Glomerular endothelial cell (primary cell): ENCODE results near the gene SLC2A6. TPM values are rescaled to one million over a fixed set of nuclear protein-coding genes. Genes with fewer than 3 reads are reported as not detected.
"Not testable (repeated sequence)": the region's sequence is repeated elsewhere in the genome, so short reads cannot be mapped to it uniquely, and the experiment has no call there.

Source experiments
- DNase-seq: peaks from one replicate; pipeline ENCODE4 v3.0.0-alpha.2; 2011; ENCODE audit warnings: low read depth, low spot score; ENCODE audit errors: extremely low read depth
- total RNA-seq: library from RNA; depleted of rRNA; stranded (reverse); fragments of >200 nt; gene quantifications from 2 replicates; pipeline ENCODE4 v1.2.3, GENCODE V29; 2015

SLC2A6 gene
- total RNA-seq, 1 donor from 2014 or later, result 73.8 TPM

- no peak for DNase-seq
Measured at GRCh38 chr9:133463864-133464615, 14.9 kb downstream of the SLC2A6 start.

DNA sequence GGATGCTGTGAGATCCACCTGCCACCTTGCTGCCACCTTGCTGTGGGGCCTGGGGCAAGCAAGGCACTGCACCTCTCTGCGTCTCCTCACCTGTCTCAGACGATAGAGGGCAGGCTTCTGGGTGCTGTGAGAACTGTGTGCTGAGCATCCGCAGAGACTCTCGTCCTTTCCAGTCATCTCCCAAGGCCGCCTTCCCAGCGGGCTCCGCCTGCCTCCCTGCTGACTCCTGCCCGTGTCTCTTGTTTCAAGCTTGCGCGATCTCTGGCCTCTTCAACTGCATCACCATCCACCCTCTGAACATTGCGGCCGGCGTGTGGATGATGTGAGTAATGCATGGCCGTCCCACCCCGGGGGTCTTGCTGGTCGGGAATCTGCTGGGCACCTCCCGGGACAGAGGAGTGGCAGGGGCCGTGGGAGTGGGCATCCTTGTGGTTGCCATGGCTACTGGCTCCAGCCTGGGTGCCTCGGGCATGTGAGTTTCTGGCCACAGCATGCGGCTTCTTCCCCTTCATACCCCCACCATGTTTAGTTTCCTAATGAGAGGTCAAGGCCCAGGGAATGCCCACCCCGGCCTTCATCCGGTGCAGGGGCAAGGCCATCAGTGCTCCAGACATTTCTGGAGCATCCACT, 15.6 kb downstream of the SLC2A6 start:
- no peak for DNase-seq

DNA sequence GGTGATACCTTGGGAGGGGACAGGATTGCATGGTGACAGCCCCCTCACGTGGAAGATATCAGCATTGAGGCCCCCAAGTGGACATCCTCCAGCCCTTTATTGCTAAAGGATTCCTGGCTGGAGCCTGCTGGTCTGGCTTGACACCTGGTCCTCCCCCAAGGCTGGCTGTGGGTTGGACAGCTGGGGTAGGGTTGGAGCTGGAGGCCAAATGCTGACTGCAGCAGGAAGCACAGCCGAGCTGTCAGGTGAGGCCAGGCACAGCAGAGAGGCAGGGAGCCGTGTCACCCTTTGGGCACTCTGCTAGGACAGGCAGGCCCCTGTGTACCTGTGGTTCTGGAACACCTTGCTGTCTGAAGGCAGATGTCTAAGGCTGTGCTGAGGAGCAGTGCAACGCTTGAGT, 16.9 kb downstream of the SLC2A6 start:
- no peak for DNase-seq

- no peak for DNase-seq
Measured at GRCh38 chr9:133460405-133461175, 18.3 kb downstream of the SLC2A6 start.

- DNase-seq, result no peak
Measured at GRCh38 chr9:133459476-133460404, 19.2 kb downstream of the SLC2A6 start, which contains the start of gene CACFD1. TSS of gene CACFD1 (plus strand) at chr9:133459978. CDS start at chr9:133460067, 89 bp downstream.

DNA sequence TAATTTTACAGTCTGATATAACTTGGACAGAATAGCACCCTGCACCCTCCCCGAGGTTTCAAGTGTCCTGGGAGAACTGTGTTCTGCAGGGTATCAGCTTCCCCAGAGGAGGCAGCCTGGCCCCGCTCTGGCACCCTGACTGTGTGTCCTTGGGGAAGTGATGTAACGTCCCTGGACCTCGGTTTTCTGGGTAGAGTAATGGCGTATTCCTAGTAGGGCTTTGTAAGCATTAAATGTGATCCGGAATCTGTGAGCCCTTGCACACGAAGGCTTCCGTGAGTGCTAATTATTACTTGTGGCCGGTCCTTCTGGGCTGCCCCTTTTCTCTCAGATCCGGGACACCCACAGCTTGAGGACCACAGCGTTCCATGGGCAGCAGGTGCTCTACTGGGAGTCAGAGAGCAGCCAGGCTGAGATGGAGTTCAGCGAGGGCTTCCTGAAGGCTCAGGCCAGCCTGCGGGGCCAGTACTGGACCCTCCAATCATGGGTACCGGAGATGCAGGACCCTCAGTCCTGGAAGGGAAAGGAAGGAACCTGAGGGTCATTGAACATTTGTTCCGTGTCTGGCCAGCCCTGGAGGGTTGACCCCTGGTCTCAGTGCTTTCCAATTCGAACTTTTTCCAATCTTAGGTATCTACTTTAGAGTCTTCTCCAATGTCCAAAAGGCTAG, 20.1 kb downstream of the SLC2A6 start:
- no peak for DNase-seq

- no peak for DNase-seq
Measured at GRCh38 chr9:133457748-133458147, 21.2 kb downstream of the SLC2A6 start.

DNA sequence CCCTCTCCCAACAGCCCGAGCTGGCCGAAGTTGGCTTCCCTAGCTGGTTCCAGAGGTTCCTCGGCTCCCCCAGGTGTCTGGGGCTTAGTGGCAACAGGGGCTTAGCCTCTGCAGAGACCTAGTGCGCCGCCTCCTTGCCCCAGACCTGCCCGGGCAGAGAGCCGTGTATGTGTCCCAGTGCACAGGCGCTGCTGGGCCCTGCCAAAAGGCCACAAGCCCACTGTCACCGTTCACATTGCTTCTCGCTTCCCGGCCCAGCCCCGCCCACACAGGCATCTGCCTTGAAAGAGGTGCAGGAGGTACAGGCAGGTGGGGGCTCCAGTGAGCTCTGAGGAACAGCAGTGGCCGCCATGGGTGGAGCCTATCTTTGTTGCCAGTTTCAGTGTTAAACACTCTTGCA, 21.7 kb downstream of the SLC2A6 start:
- DNase-seq, result no peak

DNA sequence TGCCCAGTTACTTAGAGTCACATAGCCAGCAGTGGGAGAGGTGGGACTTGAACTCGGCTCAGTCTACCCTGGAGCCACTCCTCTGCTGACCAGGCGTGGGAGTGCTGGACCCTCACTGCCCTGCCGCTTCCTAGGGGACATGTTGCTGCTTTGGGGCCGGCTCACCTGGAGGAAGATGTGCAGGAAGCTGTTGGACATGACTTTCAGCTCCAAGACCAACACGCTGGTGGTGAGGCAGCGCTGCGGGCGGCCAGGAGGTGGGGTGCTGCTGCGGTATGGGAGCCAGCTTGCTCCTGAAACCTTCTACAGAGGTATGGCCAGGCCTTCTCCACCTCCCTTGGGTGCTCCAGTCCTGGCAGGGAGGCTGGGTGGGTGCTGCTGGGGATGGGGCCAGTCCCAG, 22.5 kb downstream of the SLC2A6 start:
- no peak for DNase-seq

- DNase-seq, result no peak
Measured at GRCh38 chr9:133455936-133456335, 23.0 kb downstream of the SLC2A6 start.

DNA sequence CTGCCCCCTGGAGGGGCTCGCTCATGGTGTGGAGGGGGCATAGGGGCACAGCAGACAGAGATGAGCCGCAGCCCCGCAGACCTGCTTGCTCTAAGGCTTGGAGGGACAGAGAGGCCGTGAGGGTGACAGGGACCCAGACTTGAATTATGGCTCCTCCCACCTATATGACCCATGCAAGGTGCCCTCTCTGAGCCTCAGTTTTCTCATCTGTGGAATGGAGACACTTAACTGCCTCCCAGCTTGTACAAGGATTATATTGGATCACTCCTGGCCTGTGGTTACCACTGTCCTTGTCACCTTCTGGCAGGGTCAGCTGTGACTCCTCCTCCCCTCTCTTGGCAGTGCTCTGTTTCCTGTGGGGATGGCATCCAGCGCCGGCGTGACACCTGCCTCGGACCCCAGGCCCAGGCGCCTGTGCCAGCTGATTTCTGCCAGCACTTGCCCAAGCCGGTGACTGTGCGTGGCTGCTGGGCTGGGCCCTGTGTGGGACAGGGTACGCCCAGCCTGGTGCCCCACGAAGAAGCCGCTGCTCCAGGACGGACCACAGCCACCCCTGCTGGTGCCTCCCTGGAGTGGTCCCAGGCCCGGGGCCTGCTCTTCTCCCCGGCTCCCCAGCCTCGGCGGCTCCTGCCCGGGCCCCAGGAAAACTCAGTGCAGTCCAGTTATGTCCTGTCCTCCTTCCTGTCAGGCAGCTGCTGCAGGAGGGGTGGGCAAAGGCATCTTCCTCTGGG, 23.8 kb downstream of the SLC2A6 start:
- DNase-seq, result no peak

DNA sequence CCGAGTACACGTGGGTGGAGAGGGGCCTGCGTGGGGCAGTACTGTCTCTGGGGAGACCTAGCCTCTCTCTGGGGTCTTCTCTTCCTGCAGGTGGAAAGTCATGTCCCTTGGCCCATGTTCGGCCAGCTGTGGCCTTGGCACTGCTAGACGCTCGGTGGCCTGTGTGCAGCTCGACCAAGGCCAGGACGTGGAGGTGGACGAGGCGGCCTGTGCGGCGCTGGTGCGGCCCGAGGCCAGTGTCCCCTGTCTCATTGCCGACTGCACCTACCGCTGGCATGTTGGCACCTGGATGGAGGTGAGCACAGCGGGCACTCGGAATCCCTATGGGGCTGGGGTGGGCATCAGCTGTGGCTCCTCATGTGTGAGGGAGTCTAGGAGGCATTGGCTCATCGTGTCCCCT, 24.6 kb downstream of the SLC2A6 start:
- DNase-seq, result no peak

DNA sequence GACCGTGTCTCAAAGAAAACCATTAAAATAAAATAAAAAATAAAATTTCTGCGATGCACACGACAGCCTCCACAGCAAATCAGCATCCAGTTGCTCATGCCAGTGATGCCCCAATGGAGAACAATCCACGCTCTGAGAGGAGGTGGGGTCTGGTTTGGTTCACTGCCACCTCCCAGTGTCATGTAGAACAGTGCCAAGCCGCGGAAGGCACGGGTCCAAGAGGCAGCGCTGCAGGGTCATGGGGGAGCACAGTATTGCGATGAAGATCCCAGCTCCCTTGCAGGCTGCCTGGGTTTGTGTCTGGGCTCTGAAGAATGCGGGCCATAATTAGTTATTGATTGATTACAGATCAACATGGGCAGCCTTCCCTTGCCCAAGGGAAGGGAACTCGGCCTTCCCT, 25.2 kb downstream of the SLC2A6 start:
- no peak for DNase-seq

DNA sequence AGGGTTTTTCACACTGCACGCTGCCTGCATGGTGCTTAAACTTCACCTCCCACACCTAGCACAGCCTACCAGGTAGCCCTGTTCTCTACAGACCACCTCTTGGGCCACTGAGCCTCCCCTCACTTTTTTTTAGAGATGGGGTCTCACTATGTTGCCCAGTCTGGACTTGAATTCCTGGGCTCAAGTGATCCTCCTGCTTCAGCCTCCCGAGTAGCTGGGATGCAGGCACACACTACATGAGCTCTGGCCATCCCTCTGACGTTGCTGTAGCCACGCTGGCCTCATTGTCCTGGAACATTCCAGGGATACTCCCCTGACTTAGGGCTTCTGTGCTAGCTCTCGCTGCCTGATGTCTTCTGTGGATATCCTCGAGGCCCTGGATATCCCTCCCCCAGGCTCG, 26.3 kb downstream of the SLC2A6 start:
- DNase-seq, result no peak

DNA sequence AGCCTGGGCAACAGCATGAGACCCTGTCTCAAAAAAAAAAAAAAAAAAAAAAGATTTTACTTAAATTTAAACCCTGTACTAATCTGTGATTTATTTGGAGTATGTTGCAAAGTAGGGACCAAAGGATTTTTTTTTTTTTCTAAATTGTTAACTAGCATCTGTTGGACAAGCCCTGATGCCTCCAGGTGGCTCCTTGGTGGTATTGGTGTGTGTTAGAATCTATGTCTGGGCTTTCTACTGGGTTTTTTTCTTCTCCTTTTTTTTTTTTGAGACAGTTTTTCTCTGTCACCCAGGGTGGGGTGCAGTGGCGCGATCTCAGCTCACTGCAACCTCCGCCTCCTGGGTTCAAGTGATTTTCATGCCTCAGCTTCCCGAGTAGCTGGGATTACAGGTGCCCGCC, 27.0 kb downstream of the SLC2A6 start:
- not testable (repeated sequence) for DNase-seq

DNA sequence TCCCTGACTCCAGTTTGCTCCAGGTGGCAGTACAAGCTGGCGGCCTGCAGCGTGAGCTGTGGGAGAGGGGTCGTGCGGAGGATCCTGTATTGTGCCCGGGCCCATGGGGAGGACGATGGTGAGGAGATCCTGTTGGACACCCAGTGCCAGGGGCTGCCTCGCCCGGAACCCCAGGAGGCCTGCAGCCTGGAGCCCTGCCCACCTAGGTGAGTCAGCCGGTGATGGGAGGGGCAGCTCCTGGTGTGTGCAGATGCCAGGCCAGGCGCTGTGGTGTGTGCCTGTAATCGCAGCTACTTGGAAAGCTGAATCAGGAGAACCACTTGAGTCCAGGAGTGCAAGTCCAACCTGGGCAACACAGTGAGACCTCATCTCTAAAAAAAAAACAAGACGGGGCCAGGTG, 29.1 kb downstream of the SLC2A6 start:
- no peak for DNase-seq

DNA sequence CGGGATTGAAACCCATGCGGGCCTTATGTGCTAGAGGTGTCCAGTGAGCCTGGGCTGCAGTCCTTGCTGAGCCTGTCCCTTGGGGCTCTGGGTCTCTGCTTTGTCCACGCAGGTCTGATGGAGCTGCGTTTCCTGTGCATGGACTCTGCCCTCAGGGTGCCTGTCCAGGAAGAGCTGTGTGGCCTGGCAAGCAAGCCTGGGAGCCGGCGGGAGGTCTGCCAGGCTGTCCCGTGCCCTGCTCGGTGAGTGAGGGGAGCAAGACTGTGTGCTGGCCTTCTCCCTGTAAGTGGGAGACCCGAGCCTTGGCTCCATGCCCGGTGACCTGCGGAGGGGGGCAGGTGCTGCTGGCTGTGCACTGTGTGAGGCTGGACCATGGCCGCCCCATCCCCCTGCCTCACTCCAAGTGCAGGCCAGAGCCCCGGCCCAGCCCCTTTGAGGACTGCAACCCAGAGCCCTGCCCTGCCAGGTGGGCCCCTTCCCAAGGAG, 30.4 kb downstream of the SLC2A6 start:
- DNase-seq, result no peak

GRCh38 chr9:133445293-133445969, 33.5 kb downstream of the SLC2A6 start:
- DNase-seq, result no peak

DNA sequence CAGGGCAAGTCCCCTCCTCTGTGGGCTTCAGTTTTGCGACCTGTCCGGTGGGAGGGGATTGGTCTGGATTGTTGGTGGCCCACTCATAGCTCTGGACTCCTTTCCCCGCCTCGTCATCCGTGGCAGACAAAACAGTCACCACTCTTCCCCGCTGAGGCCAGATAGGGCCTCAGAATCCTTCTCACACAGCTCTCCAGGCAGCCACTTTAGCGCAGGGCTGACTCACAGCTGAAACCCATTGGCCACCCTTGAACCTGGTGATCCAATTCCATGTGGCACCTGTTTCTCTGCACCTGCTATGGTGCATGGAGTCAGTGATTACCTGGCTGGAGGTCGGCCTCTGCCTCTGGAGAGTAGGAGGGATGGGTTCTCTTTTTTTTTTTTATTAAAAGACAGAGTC, 34.9 kb downstream of the SLC2A6 start:
- DNase-seq, result no peak
